Measurements from ENCODE around the gene LAMA1. TPM values are rescaled to one million over a fixed set of nuclear protein-coding genes. Genes with fewer than 3 reads are reported as not detected.

LAMA1 gene
- polyA plus RNA-seq, 1 donor from 2014 or later, result 10.3 TPM

DNA sequence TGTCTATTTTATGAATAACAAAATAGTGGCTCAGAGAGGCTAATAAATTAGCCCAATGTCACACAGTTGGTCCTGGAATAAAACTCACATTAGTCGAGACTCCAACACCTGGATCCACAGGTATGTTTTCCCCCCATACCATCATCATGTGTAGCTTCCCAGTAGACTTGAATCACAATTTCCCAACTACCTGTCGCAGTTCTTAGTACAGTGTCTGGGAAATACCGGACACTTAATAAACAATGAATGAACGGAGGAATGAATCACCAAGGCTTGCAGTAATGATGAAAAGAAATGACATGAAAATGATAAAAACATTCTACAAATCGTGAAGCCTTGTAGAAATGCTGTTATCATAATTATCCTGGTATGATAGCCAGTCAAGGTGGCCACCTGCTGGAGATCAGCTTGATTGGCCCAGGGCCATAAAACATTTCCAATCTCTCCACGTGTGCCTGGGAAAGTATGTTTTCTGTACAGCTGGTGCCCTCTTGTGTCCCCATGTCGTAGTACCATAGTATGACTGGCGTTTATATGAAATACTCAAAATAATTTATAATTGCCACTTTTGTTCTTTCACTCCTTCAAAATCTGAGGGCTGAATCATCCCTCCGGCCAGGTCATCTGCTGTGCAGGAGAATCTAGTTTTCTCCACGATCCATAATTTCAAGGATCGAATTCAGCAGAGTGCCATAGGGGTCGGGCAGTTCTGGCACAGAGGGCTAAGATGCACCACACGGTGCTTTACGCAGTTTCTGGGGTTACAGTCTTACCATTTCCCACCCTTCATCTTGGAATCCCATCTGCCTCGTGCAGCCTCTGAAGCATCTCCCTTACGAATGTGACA lies 95.4 kb downstream of the LAMA1 start:
- no peaks in the 10 kb centered on the region for H3F3A ChIP-seq (ENCODE audit: insufficient read depth, low read length, poor library complexity, severe bottlenecking)
- H3K9ac ChIP-seq (ENCODE audit: low read length), result no peak overlapping the region
- H3K9me2 ChIP-seq (ENCODE audit: insufficient read depth, low read length), result no peaks in the 10 kb centered on the region
- no peak for TF ChIP-seq POLR2AphosphoS5 (IDR thresholded peaks at IDR 0.05)
- TF ChIP-seq, protein P1, sequence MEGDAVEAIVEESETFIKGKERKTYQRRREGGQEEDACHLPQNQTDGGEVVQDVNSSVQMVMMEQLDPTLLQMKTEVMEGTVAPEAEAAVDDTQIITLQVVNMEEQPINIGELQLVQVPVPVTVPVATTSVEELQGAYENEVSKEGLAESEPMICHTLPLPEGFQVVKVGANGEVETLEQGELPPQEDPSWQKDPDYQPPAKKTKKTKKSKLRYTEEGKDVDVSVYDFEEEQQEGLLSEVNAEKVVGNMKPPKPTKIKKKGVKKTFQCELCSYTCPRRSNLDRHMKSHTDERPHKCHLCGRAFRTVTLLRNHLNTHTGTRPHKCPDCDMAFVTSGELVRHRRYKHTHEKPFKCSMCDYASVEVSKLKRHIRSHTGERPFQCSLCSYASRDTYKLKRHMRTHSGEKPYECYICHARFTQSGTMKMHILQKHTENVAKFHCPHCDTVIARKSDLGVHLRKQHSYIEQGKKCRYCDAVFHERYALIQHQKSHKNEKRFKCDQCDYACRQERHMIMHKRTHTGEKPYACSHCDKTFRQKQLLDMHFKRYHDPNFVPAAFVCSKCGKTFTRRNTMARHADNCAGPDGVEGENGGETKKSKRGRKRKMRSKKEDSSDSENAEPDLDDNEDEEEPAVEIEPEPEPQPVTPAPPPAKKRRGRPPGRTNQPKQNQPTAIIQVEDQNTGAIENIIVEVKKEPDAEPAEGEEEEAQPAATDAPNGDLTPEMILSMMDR (IDR thresholded peaks at IDR 0.05; ENCODE audit: poor library complexity, severe bottlenecking), result peak; percentile 62
- peak; percentile 68 for TF ChIP-seq SMC3 (conservative IDR thresholded peaks at IDR 0.05; ENCODE audit: poor library complexity)
- TF ChIP-seq REST (IDR thresholded peaks at IDR 0.05; ENCODE audit: borderline replicate concordance), result no peak
- no peak for TF ChIP-seq TAF1 (IDR thresholded peaks at IDR 0.05; ENCODE audit: low read depth)
- TF ChIP-seq RAD21 (conservative IDR thresholded peaks at IDR 0.05), result peak; percentile 66
- no peak for TF ChIP-seq EZH2 (IDR thresholded peaks at IDR 0.05; ENCODE audit: borderline replicate concordance, insufficient read depth, low read length, poor library complexity, severe bottlenecking)
- TF ChIP-seq MXI1 (conservative IDR thresholded peaks at IDR 0.05; ENCODE audit: poor library complexity, severe bottlenecking), result no peak
- no peak for TF ChIP-seq EP300 (conservative IDR thresholded peaks at IDR 0.05; ENCODE audit: poor library complexity, severe bottlenecking)
- H3K27me3 ChIP-seq (ENCODE audit: insufficient read depth, low read depth, low read length), result no peaks in the 10 kb centered on the region
- no peak overlapping the region for H2AFZ ChIP-seq (ENCODE audit: low read depth, low read length)
- H3K9me3 ChIP-seq (ENCODE audit: low read length), result no peaks in the 10 kb centered on the region
- H3K36me3 ChIP-seq (ENCODE audit: insufficient read depth, low read length), result no peaks in the 10 kb centered on the region
- no peak overlapping the region for H3K4me3 ChIP-seq (ENCODE audit: low read length)
- H3K79me2 ChIP-seq (replicated peaks; ENCODE audit: insufficient read depth, low read length), result no peaks in the 10 kb centered on the region
- H4K20me1 ChIP-seq (ENCODE audit: insufficient read depth), result no peaks in the 10 kb centered on the region
- H3K4me2 ChIP-seq (ENCODE audit: low read length), result no peak overlapping the region
- H3K27ac ChIP-seq (ENCODE audit: low read length), result no peak overlapping the region

- TF ChIP-seq RAD21 (conservative IDR thresholded peaks at IDR 0.05), result no peak
- no peak for TF ChIP-seq EP300 (conservative IDR thresholded peaks at IDR 0.05; ENCODE audit: poor library complexity, severe bottlenecking)
- no peak for TF ChIP-seq SMC3 (conservative IDR thresholded peaks at IDR 0.05; ENCODE audit: poor library complexity)
- TF ChIP-seq MXI1 (conservative IDR thresholded peaks at IDR 0.05; ENCODE audit: poor library complexity, severe bottlenecking), result no peak
- TF ChIP-seq REST (IDR thresholded peaks at IDR 0.05; ENCODE audit: borderline replicate concordance), result no peak
- TF ChIP-seq EZH2 (IDR thresholded peaks at IDR 0.05; ENCODE audit: borderline replicate concordance, insufficient read depth, low read length, poor library complexity, severe bottlenecking), result no peak
- no peak for TF ChIP-seq POLR2AphosphoS5 (IDR thresholded peaks at IDR 0.05)
- no peak for TF ChIP-seq TAF1 (IDR thresholded peaks at IDR 0.05; ENCODE audit: low read depth)
- TF ChIP-seq, protein P1 (IDR thresholded peaks at IDR 0.05; ENCODE audit: poor library complexity, severe bottlenecking), result no peak
- no peak overlapping the region for H3K4me3 ChIP-seq (ENCODE audit: low read length)
- H3K9ac ChIP-seq (ENCODE audit: low read length), result no peak overlapping the region
- no peaks in the 10 kb centered on the region for H3K9me2 ChIP-seq (ENCODE audit: insufficient read depth, low read length)
- no peaks in the 10 kb centered on the region for H3K36me3 ChIP-seq (ENCODE audit: insufficient read depth, low read length)
- no peak overlapping the region for H3K4me2 ChIP-seq (ENCODE audit: low read length)
- H3F3A ChIP-seq (ENCODE audit: insufficient read depth, low read length, poor library complexity, severe bottlenecking), result no peaks in the 10 kb centered on the region
- H4K20me1 ChIP-seq (ENCODE audit: insufficient read depth), result no peaks in the 10 kb centered on the region
- no peaks in the 10 kb centered on the region for H3K27me3 ChIP-seq (ENCODE audit: insufficient read depth, low read depth, low read length)
- no peak overlapping the region for H2AFZ ChIP-seq (ENCODE audit: low read depth, low read length)
- no peak overlapping the region for H3K27ac ChIP-seq (ENCODE audit: low read length)
- H3K9me3 ChIP-seq (ENCODE audit: low read length), result no peaks in the 10 kb centered on the region
- H3K79me2 ChIP-seq (replicated peaks; ENCODE audit: insufficient read depth, low read length), result no peaks in the 10 kb centered on the region
Observed at GRCh38 chr18:7020995-7021777, 96.4 kb downstream of the LAMA1 start.

All from neural cell (in vitro differentiated cells).